Choroid plexus epithelial cell (primary cell): ENCODE data around the gene FCRLB.

Source experiments
- DNase-seq: peaks from one replicate; pipeline ENCODE4 v3.0.0-alpha.2; 2010; ENCODE audit warnings: low read depth
- H3K4me3 ChIP-seq: 2 replicates; pipeline ENCODE4 v1.5.1; 2011; ENCODE audit warnings: low read depth, mild to moderate bottlenecking, control low read depth, low read length, moderate library complexity
- TF ChIP-seq, protein P1 (sequence below): conservative IDR thresholded peaks from 2 replicates; pipeline ENCODE4 v1.5.1; 2011; ENCODE audit warnings: low read depth, mild to moderate bottlenecking, control low read depth, inconsistent platforms, low read length, moderate library complexity

Gene FCRLB

DNA sequence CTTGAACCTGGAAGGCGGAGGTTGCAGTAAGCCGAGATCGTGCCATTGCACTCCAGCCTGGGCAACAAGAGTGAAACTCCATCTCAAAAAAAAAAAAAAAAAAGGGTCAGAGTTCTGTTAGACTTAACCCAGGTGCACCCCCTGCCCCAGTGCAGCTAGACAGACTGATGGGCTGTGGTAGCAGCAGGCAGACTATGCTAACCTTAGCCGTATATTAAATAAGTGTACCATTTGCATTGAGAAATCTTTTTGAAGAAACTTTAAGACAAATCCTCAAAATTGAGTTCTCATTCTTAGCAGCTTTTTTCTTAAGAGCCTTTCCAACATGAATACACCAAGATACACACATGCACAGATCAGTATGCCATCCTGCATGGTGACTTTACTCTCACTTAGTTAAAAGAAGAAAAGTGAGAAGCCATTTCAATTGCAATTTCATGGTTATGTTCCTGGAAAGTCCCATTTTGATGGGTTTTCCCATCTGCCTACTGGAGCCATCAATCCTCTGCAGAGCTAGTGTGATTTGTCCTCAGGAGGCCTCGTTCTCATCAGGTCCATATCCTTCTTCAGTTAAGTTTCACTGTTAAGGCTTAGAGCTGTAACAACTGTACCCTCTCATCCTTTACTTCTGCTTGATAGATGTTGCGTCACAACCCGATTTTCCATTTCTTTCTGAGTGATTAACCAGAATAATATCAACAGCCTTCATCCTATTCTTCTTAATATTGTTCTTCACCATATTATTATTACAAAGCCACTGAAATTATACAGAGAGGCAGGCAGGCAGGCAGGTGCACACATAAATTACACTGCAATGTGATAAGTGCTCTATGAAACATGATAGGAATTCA lies 7.3 kb downstream of the FCRLB start:
- TF ChIP-seq, protein P1, sequence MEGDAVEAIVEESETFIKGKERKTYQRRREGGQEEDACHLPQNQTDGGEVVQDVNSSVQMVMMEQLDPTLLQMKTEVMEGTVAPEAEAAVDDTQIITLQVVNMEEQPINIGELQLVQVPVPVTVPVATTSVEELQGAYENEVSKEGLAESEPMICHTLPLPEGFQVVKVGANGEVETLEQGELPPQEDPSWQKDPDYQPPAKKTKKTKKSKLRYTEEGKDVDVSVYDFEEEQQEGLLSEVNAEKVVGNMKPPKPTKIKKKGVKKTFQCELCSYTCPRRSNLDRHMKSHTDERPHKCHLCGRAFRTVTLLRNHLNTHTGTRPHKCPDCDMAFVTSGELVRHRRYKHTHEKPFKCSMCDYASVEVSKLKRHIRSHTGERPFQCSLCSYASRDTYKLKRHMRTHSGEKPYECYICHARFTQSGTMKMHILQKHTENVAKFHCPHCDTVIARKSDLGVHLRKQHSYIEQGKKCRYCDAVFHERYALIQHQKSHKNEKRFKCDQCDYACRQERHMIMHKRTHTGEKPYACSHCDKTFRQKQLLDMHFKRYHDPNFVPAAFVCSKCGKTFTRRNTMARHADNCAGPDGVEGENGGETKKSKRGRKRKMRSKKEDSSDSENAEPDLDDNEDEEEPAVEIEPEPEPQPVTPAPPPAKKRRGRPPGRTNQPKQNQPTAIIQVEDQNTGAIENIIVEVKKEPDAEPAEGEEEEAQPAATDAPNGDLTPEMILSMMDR = no peak
- no peak overlapping the region for H3K4me3 ChIP-seq

DNA sequence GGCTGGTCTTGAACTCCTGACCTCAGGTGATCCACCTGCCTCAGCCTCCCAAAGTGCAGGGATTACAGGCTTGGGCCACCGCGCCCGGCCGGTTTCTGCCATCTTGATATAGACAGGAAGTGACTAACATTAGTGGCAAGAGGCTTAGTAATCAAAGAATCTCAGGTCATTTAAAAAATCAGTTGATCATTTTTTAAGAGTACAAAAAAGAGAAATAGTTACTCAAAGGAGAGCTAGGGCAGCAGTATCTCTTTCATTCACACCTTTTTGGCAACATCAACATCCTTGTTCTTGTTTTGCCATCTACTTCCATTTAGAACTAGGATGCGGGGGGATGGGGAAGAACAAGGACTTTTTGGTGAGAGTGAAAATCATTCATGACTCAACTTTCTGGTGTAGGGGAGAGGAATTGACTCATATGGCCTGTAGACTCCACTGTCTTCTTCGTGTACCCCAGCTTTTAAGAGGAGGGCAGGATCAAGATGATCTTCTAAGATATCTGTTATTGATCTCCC lies 8.8 kb downstream of the FCRLB start:
- DNase-seq = peak; percentile 51
- H3K4me3 ChIP-seq = no peak overlapping the region
- TF ChIP-seq, protein P1 = no peak

More for the DNA sequence above, 7.3 kb downstream of the FCRLB start:
- no peak for DNase-seq

DNA sequence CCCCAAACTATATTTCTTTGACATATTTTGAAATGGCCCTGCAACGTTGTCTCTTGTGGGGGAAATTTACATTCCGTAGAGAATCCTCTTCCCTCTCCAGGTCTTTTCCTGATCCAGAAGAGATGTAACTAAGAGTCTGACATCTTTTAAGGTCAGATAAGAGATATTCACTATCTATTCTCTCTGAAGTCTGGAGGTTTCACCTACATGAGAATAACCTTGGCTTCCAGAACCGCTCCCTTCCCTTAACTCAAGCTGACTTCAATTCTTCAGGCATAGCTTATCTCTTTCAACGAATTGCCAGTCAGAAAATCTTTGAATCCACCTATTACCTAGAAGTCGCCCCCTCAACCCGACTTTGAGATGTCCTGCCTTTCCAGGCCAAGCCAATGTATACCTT lies 9.9 kb downstream of the FCRLB start:
- TF ChIP-seq, protein P1 = no peak
- no peak overlapping the region for H3K4me3 ChIP-seq
- DNase-seq = no peak

DNA sequence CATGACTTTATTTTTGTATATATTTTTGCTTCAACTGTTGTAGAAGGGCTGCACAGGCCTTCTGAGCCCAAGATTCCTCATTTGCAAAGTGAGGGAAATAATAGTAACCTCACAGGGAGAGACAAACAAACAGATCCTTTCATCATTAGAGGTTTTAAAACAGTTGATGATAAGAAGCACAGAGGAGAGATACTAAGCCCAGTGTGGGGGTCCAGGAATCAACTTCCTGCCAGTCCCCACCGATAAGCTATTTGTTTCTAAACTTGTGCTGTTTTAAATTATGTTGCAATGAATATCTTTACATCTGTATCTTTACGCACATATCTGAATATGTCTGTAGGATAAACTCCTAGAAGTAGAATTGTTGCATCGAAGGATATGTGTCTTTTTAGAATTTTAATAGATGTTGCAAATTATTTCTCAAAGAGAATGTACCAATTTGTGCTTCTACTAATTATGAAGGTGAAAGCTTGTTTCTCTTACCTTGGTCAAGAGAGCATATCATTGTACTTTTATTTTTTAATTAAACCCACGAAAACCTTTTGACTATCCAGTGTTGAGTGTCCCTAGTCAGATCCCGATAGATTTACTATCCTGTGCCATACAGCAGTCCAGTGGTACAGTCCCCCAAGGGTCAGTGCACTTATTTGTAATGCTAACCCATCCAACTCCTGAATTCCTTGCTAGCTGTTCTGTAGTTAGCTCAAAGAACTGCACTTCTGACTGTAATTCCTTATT lies 10.8 kb downstream of the FCRLB start:
- no peak for DNase-seq
- TF ChIP-seq, protein P1 = no peak
- no peak overlapping the region for H3K4me3 ChIP-seq

DNA sequence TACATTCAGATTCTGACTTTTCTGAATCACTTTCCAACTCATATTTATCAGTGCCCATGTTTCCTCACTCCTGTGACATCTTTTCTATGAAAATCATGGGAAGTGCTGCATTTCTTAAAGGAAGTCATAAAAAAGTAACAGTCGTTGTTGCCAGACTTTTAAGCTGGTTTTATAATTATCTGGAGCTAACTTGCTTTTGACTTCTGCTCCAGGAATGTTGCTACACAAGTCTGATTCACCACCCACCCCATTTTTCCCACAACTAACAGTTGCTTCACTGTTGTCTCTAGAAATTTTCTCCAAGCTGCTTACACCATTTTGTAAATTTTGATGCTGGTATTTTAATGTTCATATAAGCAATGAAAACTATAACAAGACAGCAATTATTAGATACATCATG lies 12.2 kb downstream of the FCRLB start:
- DNase-seq = peak; percentile 90
- no peak overlapping the region for H3K4me3 ChIP-seq
- TF ChIP-seq, protein P1 = no peak

DNA sequence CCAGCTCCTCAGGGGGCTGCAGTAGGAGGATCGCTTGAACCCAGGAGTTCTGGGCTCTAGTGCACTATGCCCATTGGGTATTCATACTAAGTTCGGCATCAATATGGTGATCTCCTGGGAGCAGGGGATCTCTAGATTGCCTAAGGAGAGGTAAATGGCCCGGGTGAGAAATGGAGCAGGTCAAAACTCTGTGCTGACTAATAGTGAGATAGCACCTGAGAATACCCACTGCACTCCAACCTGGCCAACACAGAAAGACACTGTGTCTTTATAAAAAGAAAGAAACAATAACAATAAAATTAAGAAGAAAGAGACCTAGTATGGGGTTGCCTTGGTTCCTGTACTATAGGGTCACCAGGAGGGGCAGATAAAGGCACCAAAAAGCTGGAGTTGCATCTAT lies 14.5 kb downstream of the FCRLB start:
- DNase-seq = no peak
- TF ChIP-seq, protein P1 = no peak

More for the DNA sequence above, 14.5 kb downstream of the FCRLB start:
- no peak overlapping the region for H3K4me3 ChIP-seq
